ENCODE data around the gene PIEZO2.

Gene PIEZO2

GRCh38 chr18:10805587-10806118 lies 343.7 kb downstream of the PIEZO2 start:
- Histone ChIP-seq H3K36me3 (ENCODE audit: insufficient read depth, low read length) (no peaks in the 10 kb centered on the region), H3K27ac (no peak overlapping the region), H3K9ac (ENCODE audit: insufficient read length) (no peak overlapping the region), H3K9me3 (ENCODE audit: low read depth, low read length) (no peaks in the 10 kb centered on the region), H3K4me3 (no peak overlapping the region)
- no peak for DNase-seq (ENCODE audit: low read depth, low spot score)
- no peak for TF ChIP-seq FOXP2 (optimal IDR thresholded peaks at IDR 0.05; ENCODE audit: control extremely low read depth, extremely low read length, insufficient read depth)

- H3K36me3 ChIP-seq (ENCODE audit: insufficient read depth, low read length) = no peaks in the 10 kb centered on the region
- no peak overlapping the region for H3K27ac ChIP-seq
- H3K9ac ChIP-seq (ENCODE audit: insufficient read length) = no peak overlapping the region
- DNase-seq (ENCODE audit: low read depth, low spot score) = no peak
- TF ChIP-seq POLR2AphosphoS5 (IDR thresholded peaks at IDR 0.05; ENCODE audit: borderline replicate concordance, low read depth, low read length) (no peak), FOXP2 (optimal IDR thresholded peaks at IDR 0.05; ENCODE audit: control extremely low read depth, extremely low read length, insufficient read depth) (no peak), EZH2 (IDR thresholded peaks at IDR 0.05) (no peak)
- H3K4me3 ChIP-seq = no peak overlapping the region
- H3K9me3 ChIP-seq (ENCODE audit: low read depth, low read length) = no peaks in the 10 kb centered on the region
Observed at GRCh38 chr18:10804126-10804525, 345.2 kb downstream of the PIEZO2 start.

- Histone ChIP-seq H3K27ac (no peak overlapping the region), H3K36me3 (ENCODE audit: insufficient read depth, low read length) (no peaks in the 10 kb centered on the region), H3K9ac (ENCODE audit: insufficient read length) (no peak overlapping the region), H3K9me3 (ENCODE audit: low read depth, low read length) (no peaks in the 10 kb centered on the region), H3K4me3 (no peak overlapping the region)
- TF ChIP-seq EZH2 (IDR thresholded peaks at IDR 0.05) (no peak), FOXP2 (optimal IDR thresholded peaks at IDR 0.05; ENCODE audit: control extremely low read depth, extremely low read length, insufficient read depth) (no peak), POLR2AphosphoS5 (IDR thresholded peaks at IDR 0.05; ENCODE audit: borderline replicate concordance, low read depth, low read length) (no peak)
- DNase-seq (ENCODE audit: low read depth, low spot score) = no peak
Observed at GRCh38 chr18:10798727-10799550, 350.4 kb downstream of the PIEZO2 start.

GRCh38 chr18:10797896-10798295 lies 351.5 kb downstream of the PIEZO2 start:
- H3K27ac ChIP-seq = no peak overlapping the region
- no peak overlapping the region for H3K9ac ChIP-seq (ENCODE audit: insufficient read length)
- no peak overlapping the region for H3K4me3 ChIP-seq
- DNase-seq (ENCODE audit: low read depth, low spot score) = no peak
- TF ChIP-seq POLR2AphosphoS5 (IDR thresholded peaks at IDR 0.05; ENCODE audit: borderline replicate concordance, low read depth, low read length) = no peak
- TF ChIP-seq EZH2 (IDR thresholded peaks at IDR 0.05) = no peak
- TF ChIP-seq FOXP2 (optimal IDR thresholded peaks at IDR 0.05; ENCODE audit: control extremely low read depth, extremely low read length, insufficient read depth) = no peak
- no peaks in the 10 kb centered on the region for H3K36me3 ChIP-seq (ENCODE audit: insufficient read depth, low read length)
- no peaks in the 10 kb centered on the region for H3K9me3 ChIP-seq (ENCODE audit: low read depth, low read length)

GRCh38 chr18:10794771-10795170 lies 354.6 kb downstream of the PIEZO2 start:
- no peak overlapping the region for H3K9ac ChIP-seq (ENCODE audit: insufficient read length)
- H3K27ac ChIP-seq = no peak overlapping the region
- DNase-seq (ENCODE audit: low read depth, low spot score) = no peak
- H3K4me3 ChIP-seq = no peak overlapping the region
- no peak for TF ChIP-seq EZH2 (IDR thresholded peaks at IDR 0.05)
- TF ChIP-seq FOXP2 (optimal IDR thresholded peaks at IDR 0.05; ENCODE audit: control extremely low read depth, extremely low read length, insufficient read depth) = no peak
- no peaks in the 10 kb centered on the region for H3K9me3 ChIP-seq (ENCODE audit: low read depth, low read length)
- H3K36me3 ChIP-seq (ENCODE audit: insufficient read depth, low read length) = no peaks in the 10 kb centered on the region

GRCh38 chr18:10793730-10794370 lies 355.5 kb downstream of the PIEZO2 start:
- Histone ChIP-seq H3K9me3 (ENCODE audit: low read depth, low read length) (no peaks in the 10 kb centered on the region), H3K27ac (no peak overlapping the region), H3K9ac (ENCODE audit: insufficient read length) (no peak overlapping the region), H3K36me3 (ENCODE audit: insufficient read depth, low read length) (no peaks in the 10 kb centered on the region), H3K4me3 (no peak overlapping the region)
- no peak for TF ChIP-seq POLR2AphosphoS5 (IDR thresholded peaks at IDR 0.05; ENCODE audit: borderline replicate concordance, low read depth, low read length)
- TF ChIP-seq EZH2 (IDR thresholded peaks at IDR 0.05) = no peak
- TF ChIP-seq FOXP2 (optimal IDR thresholded peaks at IDR 0.05; ENCODE audit: control extremely low read depth, extremely low read length, insufficient read depth) = no peak
- no peak for DNase-seq (ENCODE audit: low read depth, low spot score)

- Histone ChIP-seq H3K27ac (no peak overlapping the region), H3K36me3 (ENCODE audit: insufficient read depth, low read length) (no peaks in the 10 kb centered on the region), H3K4me3 (no peak overlapping the region), H3K9ac (ENCODE audit: insufficient read length) (no peak overlapping the region), H3K9me3 (ENCODE audit: low read depth, low read length) (no peaks in the 10 kb centered on the region)
- no peak for TF ChIP-seq FOXP2 (optimal IDR thresholded peaks at IDR 0.05; ENCODE audit: control extremely low read depth, extremely low read length, insufficient read depth)
- TF ChIP-seq POLR2AphosphoS5 (IDR thresholded peaks at IDR 0.05; ENCODE audit: borderline replicate concordance, low read depth, low read length) = no peak
- TF ChIP-seq EZH2 (IDR thresholded peaks at IDR 0.05) = no peak
- DNase-seq (ENCODE audit: low read depth, low spot score) = peak; percentile 10
Observed at GRCh38 chr18:10792181-10792580, 357.2 kb downstream of the PIEZO2 start.

GRCh38 chr18:10791169-10791831 lies 358.1 kb downstream of the PIEZO2 start:
- no peak for TF ChIP-seq EZH2 (IDR thresholded peaks at IDR 0.05)
- H3K4me3 ChIP-seq = no peak overlapping the region
- H3K36me3 ChIP-seq (ENCODE audit: insufficient read depth, low read length) = no peaks in the 10 kb centered on the region
- no peaks in the 10 kb centered on the region for H3K9me3 ChIP-seq (ENCODE audit: low read depth, low read length)
- H3K9ac ChIP-seq (ENCODE audit: insufficient read length) = no peak overlapping the region
- H3K27ac ChIP-seq = no peak overlapping the region
- no peak for DNase-seq (ENCODE audit: low read depth, low spot score)

Data from SK-N-MC (cell line).